ENCODE data around the gene MPV17.
"Not testable (repeated sequence)": the region's sequence is repeated elsewhere in the genome, so short reads cannot be mapped to it uniquely, and the experiment has no call there.

The MPV17 gene

GRCh38 chr2:27313882-27314645 lies 8.8 kb downstream of the MPV17 start:
- Histone ChIP-seq H3K9ac (ENCODE audit: low read depth, low read length) (no peak overlapping the region), H3K9me3 (ENCODE audit: control insufficient read depth, insufficient read depth, low read length) (no peaks in the 10 kb centered on the region), H3K36me3 (ENCODE audit: insufficient read depth, low read length) (no peaks in the 10 kb centered on the region)

GRCh38 chr2:27312152-27312551 lies 10.7 kb downstream of the MPV17 start:
- H3K9ac ChIP-seq (ENCODE audit: low read depth, low read length) = no peak overlapping the region
- H3K4me1 ChIP-seq (ENCODE audit: insufficient read depth, low read length) = no peaks in the 10 kb centered on the region; the same call in 1 of the 2 replicates
- H3K9me3 ChIP-seq (ENCODE audit: control insufficient read depth, insufficient read depth, low read length) = no peaks in the 10 kb centered on the region
- no peaks in the 10 kb centered on the region for H3K36me3 ChIP-seq (ENCODE audit: insufficient read depth, low read length)

More at GRCh38 chr2:27313882-27314645, 8.8 kb downstream of the MPV17 start:
- H3K4me1 ChIP-seq (ENCODE audit: insufficient read depth, low read length) = no peaks in the 10 kb centered on the region

GRCh38 chr2:27309651-27310050 lies 13.2 kb downstream of the MPV17 start:
- H3K9ac ChIP-seq (ENCODE audit: low read depth, low read length) = no peak overlapping the region
- no peaks in the 10 kb centered on the region for H3K9me3 ChIP-seq (ENCODE audit: control insufficient read depth, insufficient read depth, low read length)
- H3K36me3 ChIP-seq (ENCODE audit: insufficient read depth, low read length) = no peaks in the 10 kb centered on the region
- H3K4me1 ChIP-seq (ENCODE audit: insufficient read depth, low read length) = no peaks in the 10 kb centered on the region; the same call in 1 of the 2 replicates

- no peaks in the 10 kb centered on the region for H3K9me3 ChIP-seq (ENCODE audit: control insufficient read depth, insufficient read depth, low read length)
- no peaks in the 10 kb centered on the region for H3K36me3 ChIP-seq (ENCODE audit: insufficient read depth, low read length)
- no peaks in the 10 kb centered on the region; the same call in 1 of the 2 replicates for H3K4me1 ChIP-seq (ENCODE audit: insufficient read depth, low read length)
- peak within 1 kb of the TSS; percentile 34; the same call in 1 of the 2 replicates for H3K9ac ChIP-seq (ENCODE audit: low read depth, low read length)
Observed at GRCh38 chr2:27308359-27308881, 14.5 kb downstream of the MPV17 start, which contains the start of gene UCN. Gene UCN, minus strand, starts transcription at chr2:27308445. Its CDS starts 550 bp downstream, at chr2:27307895.

- peak overlapping the region; percentile 34; the same call in 1 of the 2 replicates for H3K9ac ChIP-seq (ENCODE audit: low read depth, low read length)
- no peaks in the 10 kb centered on the region for H3K9me3 ChIP-seq (ENCODE audit: control insufficient read depth, insufficient read depth, low read length)
- no peaks in the 10 kb centered on the region; the same call in 1 of the 2 replicates for H3K4me1 ChIP-seq (ENCODE audit: insufficient read depth, low read length)
- no peaks in the 10 kb centered on the region for H3K36me3 ChIP-seq (ENCODE audit: insufficient read depth, low read length)
Observed at GRCh38 chr2:27307545-27308358, 15.1 kb downstream of the MPV17 start.

- Histone ChIP-seq H3K4me1 (ENCODE audit: insufficient read depth, low read length) (no peaks in the 10 kb centered on the region; the same call in 1 of the 2 replicates), H3K36me3 (ENCODE audit: insufficient read depth, low read length) (no peaks in the 10 kb centered on the region), H3K9me3 (ENCODE audit: control insufficient read depth, insufficient read depth, low read length) (no peaks in the 10 kb centered on the region), H3K9ac (ENCODE audit: low read depth, low read length) (peak overlapping the region; percentile 29; the same call in 1 of the 2 replicates)
Observed at GRCh38 chr2:27307287-27307544, 15.7 kb downstream of the MPV17 start.

- no peaks in the 10 kb centered on the region; the same call in 1 of the 2 replicates for H3K4me1 ChIP-seq (ENCODE audit: insufficient read depth, low read length)
- H3K9me3 ChIP-seq (ENCODE audit: control insufficient read depth, insufficient read depth, low read length) = no peaks in the 10 kb centered on the region
- peak overlapping the region; percentile 29; the same call in 1 of the 2 replicates for H3K9ac ChIP-seq (ENCODE audit: low read depth, low read length)
- no peaks in the 10 kb centered on the region for H3K36me3 ChIP-seq (ENCODE audit: insufficient read depth, low read length)
Observed at GRCh38 chr2:27306573-27307286, 16.2 kb downstream of the MPV17 start.

GRCh38 chr2:27306136-27306535 lies 16.8 kb downstream of the MPV17 start:
- H3K9me3 ChIP-seq (ENCODE audit: control insufficient read depth, insufficient read depth, low read length) = no peaks in the 10 kb centered on the region
- H3K9ac ChIP-seq (ENCODE audit: low read depth, low read length) = peak overlapping the region; percentile 29; the same call in 1 of the 2 replicates
- H3K4me1 ChIP-seq (ENCODE audit: insufficient read depth, low read length) = no peaks in the 10 kb centered on the region; the same call in 1 of the 2 replicates
- no peaks in the 10 kb centered on the region for H3K36me3 ChIP-seq (ENCODE audit: insufficient read depth, low read length)

GRCh38 chr2:27305516-27305915 lies 17.4 kb downstream of the MPV17 start:
- no peak overlapping the region for H3K9ac ChIP-seq (ENCODE audit: low read depth, low read length)
- no peaks in the 10 kb centered on the region for H3K9me3 ChIP-seq (ENCODE audit: control insufficient read depth, insufficient read depth, low read length)
- no peaks in the 10 kb centered on the region; the same call in 1 of the 2 replicates for H3K4me1 ChIP-seq (ENCODE audit: insufficient read depth, low read length)
- no peaks in the 10 kb centered on the region for H3K36me3 ChIP-seq (ENCODE audit: insufficient read depth, low read length)

GRCh38 chr2:27304488-27305240 lies 18.2 kb downstream of the MPV17 start:
- Histone ChIP-seq H3K9me3 (ENCODE audit: control insufficient read depth, insufficient read depth, low read length) (no peaks in the 10 kb centered on the region), H3K36me3 (ENCODE audit: insufficient read depth, low read length) (no peaks in the 10 kb centered on the region), H3K4me1 (ENCODE audit: insufficient read depth, low read length) (no peaks in the 10 kb centered on the region; the same call in 1 of the 2 replicates), H3K9ac (ENCODE audit: low read depth, low read length) (no peak overlapping the region)

GRCh38 chr2:27303093-27304025 lies 19.5 kb downstream of the MPV17 start:
- H3K9ac ChIP-seq (ENCODE audit: low read depth, low read length) = no peak overlapping the region; the same call in 1 of the 2 replicates
- H3K4me1 ChIP-seq (ENCODE audit: insufficient read depth, low read length) = no peaks in the 10 kb centered on the region; the same call in 1 of the 2 replicates
- H3K9me3 ChIP-seq (ENCODE audit: control insufficient read depth, insufficient read depth, low read length) = no peaks in the 10 kb centered on the region
- H3K36me3 ChIP-seq (ENCODE audit: insufficient read depth, low read length) = no peaks in the 10 kb centered on the region

GRCh38 chr2:27300606-27301005 lies 22.3 kb downstream of the MPV17 start:
- H3K9me3 ChIP-seq (ENCODE audit: control insufficient read depth, insufficient read depth, low read length); H3K9ac ChIP-seq (ENCODE audit: low read depth, low read length); H3K36me3 ChIP-seq (ENCODE audit: insufficient read depth, low read length); H3K4me1 ChIP-seq (ENCODE audit: insufficient read depth, low read length): not testable (repeated sequence)

All from ES-I3 (cell line).